OCI-LY1 (cell line): Measurements from ENCODE around the gene MARK3.

Experiments used
- H2AFZ ChIP-seq: fragments of 200-600 bp; sonication (generic), shearing (Covaris generic); 2 replicates; pipeline ENCODE4 v1.6.0; 2014; ENCODE audit warnings: antibody characterized with exemption, mild to moderate bottlenecking, low read length
- H3F3A ChIP-seq: fragments of 200-600 bp; sonication (generic), shearing (Covaris generic); 2 replicates; pipeline ENCODE4 v1.6.0; 2014; ENCODE audit warnings: mild to moderate bottlenecking, antibody characterized with exemption, low read length, moderate library complexity; ENCODE audit not compliant: insufficient read depth
- H3K27ac ChIP-seq: fragments of 200-600 bp; sonication (generic); 2 replicates; pipeline ENCODE4 v1.5.1; 2014; ENCODE audit warnings: low read length, mixed run types, mild to moderate bottlenecking, low read depth; ENCODE audit not compliant: poor library complexity, severe bottlenecking
- H3K27me3 ChIP-seq: fragments of 200-600 bp; sonication (generic); 2 replicates; pipeline ENCODE4 v1.6.0; 2014; ENCODE audit warnings: antibody characterized with exemption, mild to moderate bottlenecking, low read length, moderate library complexity; ENCODE audit not compliant: insufficient read depth
- H3K36me3 ChIP-seq: fragments of 200-600 bp; sonication (generic); 2 replicates; pipeline ENCODE4 v1.6.1; 2014; ENCODE audit warnings: mild to moderate bottlenecking, antibody characterized with exemption, low read length, moderate library complexity, mixed read lengths; ENCODE audit not compliant: insufficient read depth
- H3K4me1 ChIP-seq: fragments of 200-600 bp; sonication (generic); 2 replicates; pipeline ENCODE4 v1.5.1; 2014; ENCODE audit warnings: mild to moderate bottlenecking, low read length, moderate library complexity; ENCODE audit not compliant: insufficient read depth, severe bottlenecking
- H3K4me2 ChIP-seq: fragments of 200-600 bp; sonication (generic), shearing (Covaris generic); 2 replicates; pipeline ENCODE4 v1.6.1; 2014; ENCODE audit warnings: low read length
- H3K4me3 ChIP-seq: fragments of 200-600 bp; sonication (generic); 2 replicates; pipeline ENCODE4 v1.5.1; 2014; ENCODE audit warnings: low read length, low read depth, mild to moderate bottlenecking, mixed read lengths; ENCODE audit not compliant: poor library complexity, severe bottlenecking
- H3K79me2 ChIP-seq: fragments of 200-600 bp; shearing (Covaris generic); 2 replicates; pipeline ENCODE4 v1.6.1; 2016; ENCODE audit warnings: mixed run types, low read length, mixed read lengths; ENCODE audit not compliant: insufficient read depth
- H3K9ac ChIP-seq: fragments of 200-600 bp; sonication (generic), shearing (Covaris generic); 2 replicates; pipeline ENCODE4 v1.6.1; 2014; ENCODE audit warnings: mild to moderate bottlenecking, low read length, mixed read lengths
- H3K9me2 ChIP-seq: fragments of 200-600 bp; sonication (generic), shearing (Covaris generic); 2 replicates; pipeline ENCODE4 v1.6.1; 2014; ENCODE audit warnings: low read depth, mild to moderate bottlenecking, low read length, mixed read lengths
- H3K9me3 ChIP-seq: fragments of 200-600 bp; shearing (Covaris generic); 2 replicates; pipeline ENCODE4 v1.6.1; 2014; ENCODE audit warnings: low read length, mixed read lengths
- H4K20me1 ChIP-seq: fragments of 200-600 bp; sonication (generic), shearing (Covaris generic); 2 replicates; pipeline ENCODE4 v1.6.0; 2016; ENCODE audit warnings: mild to moderate bottlenecking, low read length; ENCODE audit not compliant: insufficient read depth
- EZH2 ChIP-seq: fragments of 200-600 bp; sonication (generic), shearing (Covaris generic); IDR thresholded peaks from 2 replicates; pipeline ENCODE4 v1.8.0; 2017; ENCODE audit warnings: borderline replicate concordance, mixed run types, mild to moderate bottlenecking, antibody characterized with exemption, low read length, moderate library complexity, mixed read lengths
- TF ChIP-seq, protein P1 (sequence below): fragments of 200-600 bp; sonication (generic), shearing (Covaris generic); IDR thresholded peaks from 2 replicates; pipeline ENCODE4 v1.5.1; 2017; ENCODE audit warnings: mild to moderate bottlenecking, antibody characterized with exemption, low read length, moderate library complexity, mixed read lengths

Gene MARK3

DNA sequence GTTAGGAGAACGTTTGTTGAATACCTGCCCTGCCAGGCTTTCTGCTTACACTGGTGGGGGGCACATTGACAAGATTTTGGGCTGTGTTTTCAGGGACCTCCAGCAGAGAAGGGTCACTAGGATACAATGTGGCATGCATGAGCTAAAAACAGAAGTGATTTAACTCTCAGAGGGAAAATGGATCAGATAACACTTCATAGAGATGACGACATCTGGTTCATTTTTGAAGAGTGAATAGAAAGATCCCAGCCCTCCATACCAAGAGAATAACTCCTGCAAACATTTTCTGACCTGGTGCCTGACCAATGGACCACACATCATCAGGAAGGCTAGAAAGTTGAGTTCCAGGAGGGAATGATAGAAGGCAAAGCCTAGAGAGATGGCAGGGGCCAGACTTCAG is 103.7 kb downstream of the MARK3 start:
- H3K9me3 ChIP-seq = no peaks in the 10 kb centered on the region
- no peak overlapping the region for H3K4me3 ChIP-seq
- no peaks in the 10 kb centered on the region for H3K79me2 ChIP-seq
- H3K4me1 ChIP-seq = no peaks in the 10 kb centered on the region
- TF ChIP-seq EZH2 = no peak
- TF ChIP-seq, protein P1, sequence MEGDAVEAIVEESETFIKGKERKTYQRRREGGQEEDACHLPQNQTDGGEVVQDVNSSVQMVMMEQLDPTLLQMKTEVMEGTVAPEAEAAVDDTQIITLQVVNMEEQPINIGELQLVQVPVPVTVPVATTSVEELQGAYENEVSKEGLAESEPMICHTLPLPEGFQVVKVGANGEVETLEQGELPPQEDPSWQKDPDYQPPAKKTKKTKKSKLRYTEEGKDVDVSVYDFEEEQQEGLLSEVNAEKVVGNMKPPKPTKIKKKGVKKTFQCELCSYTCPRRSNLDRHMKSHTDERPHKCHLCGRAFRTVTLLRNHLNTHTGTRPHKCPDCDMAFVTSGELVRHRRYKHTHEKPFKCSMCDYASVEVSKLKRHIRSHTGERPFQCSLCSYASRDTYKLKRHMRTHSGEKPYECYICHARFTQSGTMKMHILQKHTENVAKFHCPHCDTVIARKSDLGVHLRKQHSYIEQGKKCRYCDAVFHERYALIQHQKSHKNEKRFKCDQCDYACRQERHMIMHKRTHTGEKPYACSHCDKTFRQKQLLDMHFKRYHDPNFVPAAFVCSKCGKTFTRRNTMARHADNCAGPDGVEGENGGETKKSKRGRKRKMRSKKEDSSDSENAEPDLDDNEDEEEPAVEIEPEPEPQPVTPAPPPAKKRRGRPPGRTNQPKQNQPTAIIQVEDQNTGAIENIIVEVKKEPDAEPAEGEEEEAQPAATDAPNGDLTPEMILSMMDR = no peak
- no peaks in the 10 kb centered on the region for H3K27me3 ChIP-seq
- no peak overlapping the region for H3K27ac ChIP-seq
- no peak overlapping the region for H2AFZ ChIP-seq
- no peak overlapping the region for H3K9ac ChIP-seq
- H3K9me2 ChIP-seq = no peaks in the 10 kb centered on the region
- no peaks in the 10 kb centered on the region for H4K20me1 ChIP-seq
- no peak overlapping the region for H3K4me2 ChIP-seq
- H3K36me3 ChIP-seq = peaks cover 54% of the 10 kb centered on the region
- no peaks in the 10 kb centered on the region for H3F3A ChIP-seq

DNA sequence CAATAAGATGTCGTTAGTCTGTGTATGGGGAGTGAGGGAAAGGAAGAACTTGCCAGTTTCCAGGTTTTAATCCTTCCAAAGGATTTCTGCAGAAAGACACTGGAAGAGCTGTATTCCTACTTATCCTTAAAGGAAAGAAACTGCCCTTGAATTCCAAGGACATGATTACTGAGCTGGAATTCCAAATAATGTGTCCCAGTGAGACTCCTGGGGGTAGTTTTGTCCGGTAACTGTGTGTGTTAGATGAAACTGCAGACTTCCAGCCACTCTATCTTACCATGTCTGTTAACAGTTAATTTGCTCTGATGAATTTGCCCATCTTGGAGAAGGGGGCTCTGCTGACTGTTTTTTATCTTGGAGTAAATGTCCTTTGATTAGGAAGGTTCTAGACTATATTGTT is 104.4 kb downstream of the MARK3 start:
- H3K27me3 ChIP-seq = no peaks in the 10 kb centered on the region
- H3K4me1 ChIP-seq = no peaks in the 10 kb centered on the region
- H3K9me2 ChIP-seq = no peaks in the 10 kb centered on the region
- H3K9ac ChIP-seq = no peak overlapping the region
- no peak overlapping the region for H3K4me2 ChIP-seq
- H3K36me3 ChIP-seq = peaks cover 51% of the 10 kb centered on the region; the same call in 1 of the 2 replicates
- no peak overlapping the region for H3K27ac ChIP-seq
- TF ChIP-seq, protein P1 = no peak
- TF ChIP-seq EZH2 = no peak
- H3F3A ChIP-seq = no peaks in the 10 kb centered on the region
- H4K20me1 ChIP-seq = no peaks in the 10 kb centered on the region
- H3K9me3 ChIP-seq = no peaks in the 10 kb centered on the region
- no peaks in the 10 kb centered on the region for H3K79me2 ChIP-seq
- H2AFZ ChIP-seq = no peak overlapping the region
- H3K4me3 ChIP-seq = no peak overlapping the region

DNA sequence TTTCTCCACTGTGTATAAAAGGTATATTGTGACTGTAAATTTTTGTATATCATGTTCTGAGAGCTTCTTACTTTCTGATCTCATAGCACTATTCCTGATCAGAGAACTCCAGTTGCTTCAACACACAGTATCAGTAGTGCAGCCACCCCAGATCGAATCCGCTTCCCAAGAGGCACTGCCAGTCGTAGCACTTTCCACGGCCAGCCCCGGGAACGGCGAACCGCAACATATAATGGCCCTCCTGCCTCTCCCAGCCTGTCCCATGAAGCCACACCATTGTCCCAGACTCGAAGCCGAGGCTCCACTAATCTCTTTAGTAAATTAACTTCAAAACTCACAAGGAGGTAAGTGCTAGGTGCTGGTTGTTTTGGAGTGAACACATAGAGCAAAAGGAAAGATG is 106.5 kb downstream of the MARK3 start:
- Histone ChIP-seq H2AFZ (no peak overlapping the region), H3K4me1 (no peaks in the 10 kb centered on the region), H3K9me3 (no peaks in the 10 kb centered on the region), H3K27me3 (no peaks in the 10 kb centered on the region), H3K27ac (no peak overlapping the region), H3K4me2 (no peak overlapping the region), H3K36me3 (peaks cover 61% of the 10 kb centered on the region), H4K20me1 (no peaks in the 10 kb centered on the region), H3K79me2 (no peaks in the 10 kb centered on the region), H3K4me3 (no peak overlapping the region), H3F3A (no peaks in the 10 kb centered on the region), H3K9ac (no peak overlapping the region), H3K9me2 (no peaks in the 10 kb centered on the region)
- TF ChIP-seq, protein P1 = no peak
- no peak for TF ChIP-seq EZH2
